Measurements from ENCODE around the gene PLET1. TPM values are rescaled to one million over a fixed set of nuclear protein-coding genes. Genes with fewer than 3 reads are reported as not detected.

Gene PLET1
- total and polyA plus RNA-seq, 2 of the 8 experiments (the other 6 are each of a cell fraction or from before 2014, with no cell fraction given): not detected

GRCh38 chr11:112228706-112229105 is 32.0 kb downstream of the PLET1 start:
- no peaks in the 10 kb centered on the region; the same call in 1 of the 2 replicates for H3K79me1 ChIP-seq (ENCODE audit: low read depth, low read length)
- no peak for DNase-seq (ENCODE audit: low read depth in 1 of 2, low spot score in 2 of 2)
- peaks cover 0 to 33% (median 9%) of the 10 kb centered on the region in 4 experiments; a peak in 5 of 8 replicates for H3K36me3 ChIP-seq (ENCODE audit: control insufficient read depth in 2 of 4, insufficient read depth in 4 of 4, low read length in 3 of 4)
- ChIA-PET CTCF (ENCODE audit: partially characterized antibody) (interaction anchor here (0.9 to 2.3 kb wide), 2 partner anchors 45 to 292 kb away, joined by 3 to 5 read pairs; no protein-coding TSS in a partner anchor), POLR2A (ENCODE audit: partially characterized antibody) (no interaction called here)
- no peak overlapping the region for H3K14ac ChIP-seq (ENCODE audit: insufficient read length)
- no peak overlapping the region for H2BK120ac ChIP-seq (replicated peaks; ENCODE audit: low read depth, low read length)
- H3K9me3 ChIP-seq (ENCODE audit: insufficient read depth in 2 of 2, low read depth in 1 of 2, low read length in 1 of 2): no peaks in the 10 kb centered on the region
- no peak overlapping the region for H3K4me3 ChIP-seq (ENCODE audit: extremely low read depth in 1 of 4, insufficient read depth in 2 of 4, low read depth in 3 of 4, low read length in 4 of 4)
- 94% methylated on average over 2 of the region's 2 CpGs; no CpG with 5 or more reads in 1 of the 2 experiments for WGBS, 2 experiments (ENCODE audit: extremely low coverage in 1 of 2, insufficient coverage in 1 of 2, insufficient read length in 1 of 2, insufficient replicate concordance in 2 of 2, low coverage in 1 of 2, low lambda C conversion rate in 2 of 2, missing lambda C conversion rate in 1 of 2)
- H4K5ac ChIP-seq (ENCODE audit: insufficient read length, low read depth, low read length): no peak overlapping the region
- H4K20me1 ChIP-seq (replicated peaks in 1 of 2; ENCODE audit: control insufficient read depth in 1 of 2, insufficient read depth in 2 of 2, low read length in 2 of 2): no peaks in the 10 kb centered on the region
- H4K91ac ChIP-seq (replicated peaks; ENCODE audit: insufficient read length, low read length): no peak overlapping the region
- H2BK15ac ChIP-seq (ENCODE audit: low read length): no peak overlapping the region
- no peak overlapping the region for H3K23ac ChIP-seq (ENCODE audit: insufficient read length)
- no peak overlapping the region for H2BK12ac ChIP-seq (ENCODE audit: low read depth, low read length)
- H2AK5ac ChIP-seq (ENCODE audit: low read depth, low read length): no peak overlapping the region
- no peak overlapping the region for H2AFZ ChIP-seq (ENCODE audit: low read length)
- H3K18ac ChIP-seq (ENCODE audit: extremely low read depth, low read length): no peak overlapping the region
- H3K23me2 ChIP-seq (ENCODE audit: low read depth, low read length): peaks cover 8% of the 10 kb centered on the region
- no peak overlapping the region for H2BK20ac ChIP-seq (ENCODE audit: low read length)
- 0 out of 7 replicates have a peak, but pooled peaks cover 0 to 2% (median 0%) of the 10 kb centered on the region in 4 experiments for H3K27me3 ChIP-seq (replicated peaks in 1 of 4; ENCODE audit: control insufficient read depth in 3 of 4, extremely low read depth in 1 of 4, insufficient read depth in 3 of 4, low read length in 3 of 4)
- no peak overlapping the region for H3K9ac ChIP-seq (replicated peaks in 1 of 4; ENCODE audit: extremely low read depth in 1 of 4, low read depth in 3 of 4, low read length in 3 of 4)
- H3K56ac ChIP-seq (replicated peaks; ENCODE audit: insufficient read length, low read depth, low read length): no peak overlapping the region
- no peak for TF ChIP-seq TAF7 (optimal IDR thresholded peaks at IDR 0.05; ENCODE audit: borderline replicate concordance, low read depth, low read length)
- TF ChIP-seq SIX5 (IDR thresholded peaks at IDR 0.05; ENCODE audit: low read depth, low read length): no peak
- TF ChIP-seq RAD21 (IDR thresholded peaks at IDR 0.05 in 1 of 2, conservative IDR thresholded peaks at IDR 0.05 in 1 of 2; ENCODE audit: low read depth in 2 of 2, low read length in 2 of 2): no peak
- no peak for TF ChIP-seq KDM5A (IDR thresholded peaks at IDR 0.05; ENCODE audit: low read length)
- no peak for TF ChIP-seq CEBPB (IDR thresholded peaks at IDR 0.05; ENCODE audit: low read depth, low read length)
- no peak for TF ChIP-seq KDM4A (IDR thresholded peaks at IDR 0.05; ENCODE audit: low read depth, low read length, severe bottlenecking)
- no peak for TF ChIP-seq RXRA (IDR thresholded peaks at IDR 0.05; ENCODE audit: insufficient read depth, low read depth, low read length)
- H4K8ac ChIP-seq (ENCODE audit: extremely low read depth, insufficient read depth, low read length): no peak overlapping the region
- no peak overlapping the region for H3K27ac ChIP-seq (ENCODE audit: low read depth, low read length)
- no peak overlapping the region for H2BK5ac ChIP-seq (ENCODE audit: low read depth, low read length)
- H3K4me1 ChIP-seq (replicated peaks in 1 of 4; ENCODE audit: control insufficient read depth in 3 of 4, insufficient read depth in 4 of 4, low read length in 3 of 4): no peaks in the 10 kb centered on the region; a peak in 1 of 7 replicates
- no peak overlapping the region for H3K4me2 ChIP-seq (ENCODE audit: insufficient read depth in 1 of 2, low read depth in 2 of 2, low read length in 2 of 2)
- H3K4ac ChIP-seq (replicated peaks; ENCODE audit: insufficient read length, low read depth, low read length): no peak overlapping the region
- FAIRE-seq: no peak
- H3K79me2 ChIP-seq (ENCODE audit: control insufficient read depth in 1 of 2, insufficient read depth in 2 of 2, low read length in 2 of 2): peaks cover 0 to 22% of the 10 kb centered on the region in 2 experiments; a peak in 2 of 4 replicates
